SK-N-SH (cell line): Measurements from ENCODE around the gene RETREG2. TPM values are rescaled to one million over a fixed set of nuclear protein-coding genes. Genes with fewer than 3 reads are reported as not detected.

Experiments
- CTCF ChIA-PET: fragments of 300-600, 350-600 bp; formaldehyde crosslinking; extraction: SDS; loops from one replicate; lab custom pipeline; 2021; lab: Yijun Ruan, JAX
- POLR2A ChIA-PET: fragments of 350-600 bp; sonication (Branson Sonifier 250); formaldehyde crosslinking; extraction: SDS; loops from one replicate; lab custom pipeline; 2020; ENCODE audit warnings: antibody characterized with exemption, inconsistent platforms; lab: Yijun Ruan, JAX
- DNase-seq: peaks from one replicate; pipeline ENCODE4 v3.0.0; 2012
- H2AFZ ChIP-seq: fragments of 200-600 bp; sonication (generic); 2 replicates; pipeline ENCODE4 v1.8.1; 2016; ENCODE audit warnings: antibody characterized with exemption, mild to moderate bottlenecking, low read depth
- H3F3A ChIP-seq: fragments of 200-600 bp; sonication (generic); replicated peaks from 2 replicates; pipeline ENCODE3; 2016; ENCODE audit warnings: antibody characterized with exemption, mild to moderate bottlenecking; ENCODE audit not compliant: insufficient read depth
- H3K27ac ChIP-seq, 2 experiments: fragments of 200-500 bp in 1 of 2; fragments of 200-600 bp in 1 of 2; sonication (Bioruptor generic) in 1 of 2; sonication (generic), shearing (Covaris generic) in 1 of 2; 2 replicates each; pipeline versions ENCODE4 v1.5.1 to v1.6.1; 2014 to 2016; ENCODE audit warnings: low read depth in 2 of 2, inconsistent platforms in 1 of 2, low read length in 1 of 2, mild to moderate bottlenecking in 1 of 2, mixed read lengths in 1 of 2
- H3K27me3 ChIP-seq: fragments of 200-600 bp; sonication (generic), shearing (Covaris generic); 2 replicates; pipeline ENCODE4 v1.6.1; 2016; ENCODE audit warnings: mixed run types; ENCODE audit not compliant: insufficient read depth
- H3K36me3 ChIP-seq, 2 experiments: fragments of 200-500 bp in 1 of 2; fragments of 200-600 bp in 1 of 2; sonication (Bioruptor generic) in 1 of 2; sonication (generic) in 1 of 2; replicated peaks in 1 of 2; 2 replicates each; pipeline versions ENCODE3 to v1.5.1; 2014 to 2016; ENCODE audit warnings: low read length in 1 of 2, mild to moderate bottlenecking in 1 of 2; ENCODE audit not compliant: insufficient read depth in 2 of 2, control insufficient read depth in 1 of 2
- H3K4me1 ChIP-seq, 2 experiments: fragments of 200-500 bp in 1 of 2; fragments of 200-600 bp in 1 of 2; sonication (Bioruptor generic) in 1 of 2; sonication (generic), shearing (Covaris generic) in 1 of 2; 2 replicates each; pipeline versions ENCODE4 v1.5.1 to v1.6.1; 2014 to 2016; ENCODE audit warnings: low read depth in 1 of 2, low read length in 1 of 2, mixed run types in 1 of 2; ENCODE audit not compliant: insufficient read depth in 2 of 2, control insufficient read depth in 1 of 2
- H3K4me2 ChIP-seq: fragments of 200-600 bp; sonication (generic), shearing (Covaris generic); 2 replicates; pipeline ENCODE4 v1.6.1; 2017; ENCODE audit warnings: mixed run types
- H3K4me3 ChIP-seq, 2 experiments: fragments of 200-500 bp in 1 of 2; fragments of 200-600 bp in 1 of 2; sonication (Bioruptor generic) in 1 of 2; sonication (generic), shearing (Covaris generic) in 1 of 2; 2 replicates each; pipeline versions ENCODE4 v1.5.1 to v1.8.1; 2014 to 2016; ENCODE audit warnings: low read depth in 2 of 2, inconsistent platforms in 1 of 2, low read length in 1 of 2, mild to moderate bottlenecking in 1 of 2, mixed read lengths in 1 of 2, moderate library complexity in 1 of 2
- H3K79me2 ChIP-seq: fragments of 200-600 bp; sonication (generic); 2 replicates; pipeline ENCODE4 v1.8.1; 2017; ENCODE audit warnings: mild to moderate bottlenecking; ENCODE audit not compliant: insufficient read depth
- H3K9ac ChIP-seq: fragments of 200-600 bp; sonication (generic); 2 replicates; pipeline ENCODE4 v1.6.1; 2017; ENCODE audit warnings: mixed run types
- H3K9me2 ChIP-seq: fragments of 200-600 bp; sonication (generic); 2 replicates; pipeline ENCODE4 v1.6.1; 2017; ENCODE audit warnings: mixed run types
- H3K9me3 ChIP-seq: fragments of 200-600 bp; sonication (generic); 2 replicates; pipeline ENCODE4 v1.6.1; 2017; ENCODE audit warnings: mixed run types, mild to moderate bottlenecking, moderate library complexity
- H4K20me1 ChIP-seq: fragments of 200-600 bp; sonication (generic); 2 replicates; pipeline ENCODE4 v1.6.1; 2017; ENCODE audit warnings: mild to moderate bottlenecking, mixed run types; ENCODE audit not compliant: insufficient read depth
- CHD2 ChIP-seq: fragments of 150-350 bp; IDR thresholded peaks from 2 replicates; pipeline ENCODE4 v1.6.1; 2018; ENCODE audit warnings: low read length; ENCODE audit not compliant: partially characterized antibody
- EZH2phosphoT487 ChIP-seq: fragments of 200-600 bp; sonication (generic); IDR thresholded peaks from 2 replicates; pipeline ENCODE4 v1.6.1; 2017; ENCODE audit warnings: low read depth, mixed run types, mild to moderate bottlenecking, antibody characterized with exemption, moderate library complexity, borderline replicate concordance
- FOXJ3 ChIP-seq: sonication (generic); formaldehyde crosslinking; IDR thresholded peaks from 2 replicates; pipeline ENCODE4 v1.5.1; 2020; ENCODE audit warnings: mild to moderate bottlenecking, missing genetic modification reagents
- FOXM1 ChIP-seq: IDR thresholded peaks from 2 replicates; pipeline ENCODE4 v1.4.0; 2012; ENCODE audit warnings: low read depth, mild to moderate bottlenecking
- JUND ChIP-seq: IDR thresholded peaks from 2 replicates; pipeline ENCODE4 v1.4.0; 2012
- MAX ChIP-seq: IDR thresholded peaks from 2 replicates; pipeline ENCODE4 v1.4.0; 2012; ENCODE audit warnings: low read depth
- MEF2A ChIP-seq: IDR thresholded peaks from 2 replicates; pipeline ENCODE4 v1.4.0; 2012; ENCODE audit warnings: low read depth, borderline replicate concordance
- MXI1 ChIP-seq: IDR thresholded peaks from 2 replicates; pipeline ENCODE4 v1.6.1; 2012; ENCODE audit warnings: mild to moderate bottlenecking, low read depth, low read length, improper control_type of control experiment
- NFIC ChIP-seq: IDR thresholded peaks from 2 replicates; pipeline ENCODE4 v1.4.0; 2012; ENCODE audit warnings: borderline replicate concordance
- RAD21 ChIP-seq: IDR thresholded peaks from 2 replicates; pipeline ENCODE4 v1.6.1; 2012; ENCODE audit warnings: mild to moderate bottlenecking, low read length
- REST ChIP-seq: IDR thresholded peaks from 2 replicates; pipeline ENCODE4 v1.6.1; 2012; ENCODE audit warnings: mild to moderate bottlenecking, low read depth, low read length, moderate library complexity
- RFX5 ChIP-seq: IDR thresholded peaks from 2 replicates; pipeline ENCODE4 v1.6.1; 2012; ENCODE audit warnings: mild to moderate bottlenecking, improper control_type of control experiment, low read length
- RXRA ChIP-seq: IDR thresholded peaks from 2 replicates; pipeline ENCODE4 v1.4.0; 2012; ENCODE audit warnings: low read depth, mild to moderate bottlenecking, borderline replicate concordance
- SIN3A ChIP-seq: IDR thresholded peaks from 2 replicates; pipeline ENCODE4 v1.6.1; 2012; ENCODE audit warnings: low read depth, mild to moderate bottlenecking, low read length, moderate library complexity, borderline replicate concordance
- TAF1 ChIP-seq: IDR thresholded peaks from 2 replicates; pipeline ENCODE4 v1.6.1; 2012; ENCODE audit warnings: low read depth, mild to moderate bottlenecking, low read length, moderate library complexity, borderline replicate concordance
- TCF12 ChIP-seq: IDR thresholded peaks from 2 replicates; pipeline ENCODE4 v1.4.0; 2012
- USF2 ChIP-seq: fragments of 150-350 bp; IDR thresholded peaks from 2 replicates; pipeline ENCODE4 v1.6.1; 2017; ENCODE audit warnings: antibody characterized with exemption, low read length, low read depth, borderline replicate concordance
- YY1 ChIP-seq: IDR thresholded peaks from 2 replicates; pipeline ENCODE4 v1.4.0; 2012; ENCODE audit warnings: low read depth, mild to moderate bottlenecking
- ZBTB33 ChIP-seq: IDR thresholded peaks from 2 replicates; pipeline ENCODE4 v1.4.0; 2012; ENCODE audit warnings: low read depth, borderline replicate concordance
- WGBS: methylation state at CpG from one replicate; pipeline ENCODE4 v1.1.6; 2017; ENCODE audit warnings: low lambda C conversion rate; 5-methylcytosine and 5-hydroxymethylcytosine counted together
- polyA plus RNA-seq, 3 experiments: library from polyadenylated mRNA; depleted of rRNA; stranded (reverse); fragments of >200 nt; gene quantifications; 2 replicates each; pipeline ENCODE4 v1.2.3, GENCODE V29; 2012

Gene RETREG2
- polyA plus RNA-seq, 1 of the 3 experiments (the other 2 are of a cell fraction): 74.6 TPM

GRCh38 chr2:219216535-219216915 lies 38.5 kb downstream of the RETREG2 start:
- Histone ChIP-seq H3K9ac (no peak overlapping the region), H3K36me3 (peaks cover 15 to 51% of the 10 kb centered on the region in 2 experiments), H3K4me1 (peaks cover 5 to 30% of the 10 kb centered on the region in 2 experiments; a peak in 3 of 4 replicates), H3F3A (peaks cover 27% of the 10 kb centered on the region), H3K4me2 (no peak overlapping the region), H3K4me3 (no peak overlapping the region), H3K79me2 (no peaks in the 10 kb centered on the region), H2AFZ (no peak overlapping the region), H3K9me3 (no peaks in the 10 kb centered on the region), H3K9me2 (no peaks in the 10 kb centered on the region), H4K20me1 (no peaks in the 10 kb centered on the region), H3K27me3 (no peaks in the 10 kb centered on the region), H3K27ac (no peak overlapping the region; a peak in 1 of 4 replicates)
- WGBS: 100% methylated on average over 6 of the region's 6 CpGs
- no peak for DNase-seq
- CTCF ChIA-PET: interaction anchor here (1.1 to 4.7 kb wide), 7 partner anchors 9 to 78 kb away, joined by 3 to 26 read pairs (median 5); partner anchors contain the start of genes NHEJ1 and ZFAND2B
- TF ChIP-seq FOXM1 (no peak), JUND (no peak), MEF2A (no peak), USF2 (no peak), CHD2 (no peak), RXRA (no peak), SIN3A (no peak), TCF12 (no peak), YY1 (no peak), RAD21 (no peak), MXI1 (no peak), EZH2phosphoT487 (no peak), FOXJ3 (no peak), RFX5 (no peak)
- TF ChIP-seq, all 33 proteins: peak for 0
- POLR2A ChIA-PET: interaction anchor here (0.5 to 4.0 kb wide), 3 partner anchors 9 to 28 kb away, joined by 3 to 52 read pairs (median 3); partner anchors contain the start of genes GLB1L, STK16 and ZFAND2B

- peak overlapping the region; percentile 70 for H3K9ac ChIP-seq
- H3K4me1 ChIP-seq: peaks cover 5 to 30% of the 10 kb centered on the region in 2 experiments; a peak in 3 of 4 replicates
- peak; percentile 85 for DNase-seq
- WGBS: 0% methylated on average over 11 of the region's 37 CpGs
- H2AFZ ChIP-seq: peak overlapping the region; percentile 56; the same call in 1 of the 2 replicates
- no peaks in the 10 kb centered on the region for H3K9me2 ChIP-seq
- H3K4me2 ChIP-seq: peak overlapping the region; percentile 100
- ChIA-PET CTCF (interaction anchor here (0.8 to 4.7 kb wide), 11 partner anchors 11 to 222 kb away, joined by 3 to 26 read pairs (median 5); partner anchors contain the start of genes ANKZF1, ATG9A, DNAJB2 and NHEJ1), POLR2A (interaction anchor here (0.9 to 4.0 kb wide), 9 partner anchors 11 to 234 kb away, joined by 3 to 52 read pairs (median 6); partner anchors contain the start of genes ANKZF1, ATG9A, CNPPD1 and DNAJB2)
- H3K79me2 ChIP-seq: no peaks in the 10 kb centered on the region
- peak overlapping the region; percentile 87 to 99 for H3K27ac ChIP-seq
- H4K20me1 ChIP-seq: no peaks in the 10 kb centered on the region
- H3K4me3 ChIP-seq: peak overlapping the region; percentile 60 to 70
- H3K9me3 ChIP-seq: no peaks in the 10 kb centered on the region
- no peaks in the 10 kb centered on the region for H3K27me3 ChIP-seq
- H3K36me3 ChIP-seq: peaks cover 18 to 52% of the 10 kb centered on the region in 2 experiments
- peaks cover 27% of the 10 kb centered on the region for H3F3A ChIP-seq
- peak; percentile 7 for TF ChIP-seq CHD2
- peak; percentile 93 for TF ChIP-seq REST
- TF ChIP-seq FOXJ3: peak; percentile 28; the same call in 1 of the 2 replicates
- TF ChIP-seq TCF12: no peak
- TF ChIP-seq MAX: 0 out of 2 replicates have a peak, but pooled peaks have one; percentile 65
- TF ChIP-seq YY1: no peak
- no peak for TF ChIP-seq RFX5
- 0 out of 2 replicates have a peak, but pooled peaks have one; percentile 3 for TF ChIP-seq NFIC
- TF ChIP-seq ZBTB33: no peak
- TF ChIP-seq TAF1: 0 out of 2 replicates have a peak, but pooled peaks have one; percentile 21
Measured at GRCh38 chr2:219218217-219218731, 40.2 kb downstream of the RETREG2 start.
